GM19452 (cell line): ENCODE data around the gene MN1.

Source experiments
- ATAC-seq: cut with Tn5 transposase; IDR thresholded peaks from one replicate; pipeline ENCODE4 v1.9.1; 2021; ENCODE audit not compliant: unreplicated experiment

Gene MN1

GRCh38 chr22:27801616-27802345 lies at the start of gene MN1:
Gene MN1, minus strand, starts transcription at chr22:27801756. Its CDS starts 1,213 bp downstream, at chr22:27800543.
- no peak for ATAC-seq

- no peak for ATAC-seq
These were observed 48.5 kb upstream of the MN1 start for GRCh38 chr22:27850000-27850521.

- ATAC-seq, result no peak
These were observed 46.4 kb upstream of the MN1 start for GRCh38 chr22:27848005-27848404.

GRCh38 chr22:27846910-27847309 lies 45.4 kb upstream of the MN1 start:
- no peak for ATAC-seq

- no peak for ATAC-seq
These were observed 44.7 kb upstream of the MN1 start for GRCh38 chr22:27846248-27846757.

GRCh38 chr22:27845644-27846043 lies 44.1 kb upstream of the MN1 start:
- ATAC-seq, result no peak

- ATAC-seq, result no peak
These were observed 43.4 kb upstream of the MN1 start for GRCh38 chr22:27844656-27845591.

GRCh38 chr22:27844256-27844655 lies 42.7 kb upstream of the MN1 start:
- no peak for ATAC-seq

- no peak for ATAC-seq
These were observed 41.9 kb upstream of the MN1 start for GRCh38 chr22:27843441-27843840.

- ATAC-seq, result no peak
These were observed 41.3 kb upstream of the MN1 start for GRCh38 chr22:27842669-27843431.

GRCh38 chr22:27842201-27842600 lies 40.6 kb upstream of the MN1 start:
- ATAC-seq, result no peak

GRCh38 chr22:27840436-27840835 lies 38.9 kb upstream of the MN1 start:
- ATAC-seq, result no peak

- ATAC-seq, result no peak
These were observed 37.6 kb upstream of the MN1 start for GRCh38 chr22:27839057-27839660.

- no peak for ATAC-seq
These were observed 34.6 kb upstream of the MN1 start for GRCh38 chr22:27836181-27836580.

GRCh38 chr22:27835446-27835845 lies 33.9 kb upstream of the MN1 start:
- ATAC-seq, result no peak

- no peak for ATAC-seq
These were observed 33.0 kb upstream of the MN1 start for GRCh38 chr22:27834364-27835185.

- ATAC-seq, result no peak
These were observed 32.2 kb upstream of the MN1 start for GRCh38 chr22:27833803-27834202.

GRCh38 chr22:27832606-27833005 lies 31.1 kb upstream of the MN1 start:
- no peak for ATAC-seq

GRCh38 chr22:27829620-27830019 lies 28.1 kb upstream of the MN1 start:
- no peak for ATAC-seq
